Nephron progenitor cell (in vitro differentiated cells): ENCODE results near the gene EHF.

Source experiments
- DNase-seq: peaks from one replicate; pipeline ENCODE4 v3.0.0; 2021
- H3K27ac Mint-ChIP-seq: 2 replicates; pipeline ENCODE4 v1.8.0; 2021; ENCODE audit warnings: mild to moderate bottlenecking, moderate library complexity, mixed read lengths
- H3K27me3 Mint-ChIP-seq: 2 replicates; pipeline ENCODE4 v1.8.0; 2021; ENCODE audit warnings: mild to moderate bottlenecking, low read depth, mixed read lengths; ENCODE audit not compliant: poor library complexity
- H3K36me3 Mint-ChIP-seq: 2 replicates; pipeline ENCODE4 v1.8.0; 2021; ENCODE audit warnings: low read depth, mixed read lengths
- H3K4me1 Mint-ChIP-seq: 2 replicates; pipeline ENCODE4 v1.8.0; 2021; ENCODE audit warnings: mixed read lengths
- H3K4me3 Mint-ChIP-seq: 2 replicates; pipeline ENCODE4 v1.8.0; 2021; ENCODE audit warnings: mild to moderate bottlenecking, moderate library complexity, mixed read lengths
- H3K9me3 Mint-ChIP-seq: 2 replicates; pipeline ENCODE4 v1.8.0; 2021; ENCODE audit warnings: mild to moderate bottlenecking, moderate library complexity, mixed read lengths
- TF ChIP-seq, protein P1 (sequence below): fragments of 200-600 bp; sonication (generic); IDR thresholded peaks from 2 replicates; pipeline ENCODE4 v1.5.0; 2021; ENCODE audit warnings: antibody characterized with exemption

The EHF gene

DNA sequence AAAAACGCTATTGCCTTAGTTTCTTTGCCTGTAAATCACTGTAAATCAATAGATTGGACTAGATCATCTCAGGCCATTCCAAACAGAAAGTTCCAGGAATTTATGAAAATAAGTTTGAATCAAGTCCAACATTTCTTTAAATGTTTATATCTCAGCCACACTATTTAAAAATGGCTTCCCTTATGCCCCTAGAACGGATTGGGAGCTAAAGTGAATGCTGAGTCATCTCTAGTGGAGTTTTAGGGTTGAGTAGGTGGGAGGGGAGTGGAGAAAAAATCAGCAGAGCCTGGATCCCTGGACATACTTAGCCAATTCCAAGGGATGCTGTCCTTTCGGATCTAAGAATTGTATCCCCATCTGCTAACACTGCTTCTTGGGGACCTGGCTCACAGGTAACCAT, 48.6 kb downstream of the EHF start:
- peaks cover 6% of the 10 kb centered on the region for H3K4me1 Mint-ChIP-seq
- TF ChIP-seq, protein P1, sequence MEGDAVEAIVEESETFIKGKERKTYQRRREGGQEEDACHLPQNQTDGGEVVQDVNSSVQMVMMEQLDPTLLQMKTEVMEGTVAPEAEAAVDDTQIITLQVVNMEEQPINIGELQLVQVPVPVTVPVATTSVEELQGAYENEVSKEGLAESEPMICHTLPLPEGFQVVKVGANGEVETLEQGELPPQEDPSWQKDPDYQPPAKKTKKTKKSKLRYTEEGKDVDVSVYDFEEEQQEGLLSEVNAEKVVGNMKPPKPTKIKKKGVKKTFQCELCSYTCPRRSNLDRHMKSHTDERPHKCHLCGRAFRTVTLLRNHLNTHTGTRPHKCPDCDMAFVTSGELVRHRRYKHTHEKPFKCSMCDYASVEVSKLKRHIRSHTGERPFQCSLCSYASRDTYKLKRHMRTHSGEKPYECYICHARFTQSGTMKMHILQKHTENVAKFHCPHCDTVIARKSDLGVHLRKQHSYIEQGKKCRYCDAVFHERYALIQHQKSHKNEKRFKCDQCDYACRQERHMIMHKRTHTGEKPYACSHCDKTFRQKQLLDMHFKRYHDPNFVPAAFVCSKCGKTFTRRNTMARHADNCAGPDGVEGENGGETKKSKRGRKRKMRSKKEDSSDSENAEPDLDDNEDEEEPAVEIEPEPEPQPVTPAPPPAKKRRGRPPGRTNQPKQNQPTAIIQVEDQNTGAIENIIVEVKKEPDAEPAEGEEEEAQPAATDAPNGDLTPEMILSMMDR: no peak
- H3K27ac Mint-ChIP-seq: no peak overlapping the region
- DNase-seq: no peak
- peaks cover 2% of the 10 kb centered on the region for H3K9me3 Mint-ChIP-seq
- H3K36me3 Mint-ChIP-seq: no peaks in the 10 kb centered on the region
- H3K27me3 Mint-ChIP-seq: no peaks in the 10 kb centered on the region
- H3K4me3 Mint-ChIP-seq: no peak overlapping the region

DNA sequence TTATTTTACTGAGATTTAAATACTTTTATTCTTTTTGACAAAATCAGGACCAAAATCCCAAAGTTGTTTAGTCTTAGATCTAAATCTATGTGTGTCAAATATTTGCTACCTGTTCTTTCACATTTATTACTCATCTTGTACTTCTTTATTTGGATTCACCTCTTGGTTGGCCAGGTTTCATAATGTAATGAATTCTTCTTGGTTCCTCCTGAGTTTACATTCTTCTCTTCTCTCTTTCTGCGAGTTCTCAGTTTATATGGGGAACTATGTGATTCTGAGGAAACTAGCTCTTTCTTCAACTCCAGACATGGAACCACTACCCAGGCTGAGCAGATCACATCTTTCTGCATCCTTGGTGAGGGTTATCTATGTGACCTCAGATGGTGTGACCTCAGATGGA, 50.2 kb downstream of the EHF start:
- Mint-ChIP-seq H3K4me1 (peaks cover 6% of the 10 kb centered on the region), H3K27ac (no peak overlapping the region), H3K27me3 (no peaks in the 10 kb centered on the region), H3K9me3 (peaks cover 3% of the 10 kb centered on the region), H3K36me3 (no peaks in the 10 kb centered on the region), H3K4me3 (no peak overlapping the region)
- TF ChIP-seq, protein P1: no peak
- no peak for DNase-seq

DNA sequence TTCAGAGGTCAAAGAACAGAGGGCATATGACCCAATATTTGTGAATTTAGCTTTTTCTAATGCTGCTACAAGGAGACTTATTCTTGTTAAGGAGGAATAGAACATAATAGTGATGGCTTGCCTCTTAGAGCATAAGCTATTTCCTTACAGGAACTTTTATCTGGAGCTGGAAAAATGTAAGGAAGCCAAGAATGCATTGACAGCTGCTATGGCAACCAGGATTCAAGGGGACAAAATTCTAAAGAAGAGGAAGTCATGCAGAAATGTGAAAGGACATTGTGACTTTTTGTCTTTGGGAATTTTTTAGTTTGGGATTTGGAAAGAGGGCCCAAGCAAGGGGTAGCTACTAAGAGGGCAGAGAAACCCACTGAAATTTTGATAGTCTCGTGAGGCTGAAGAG, 51.1 kb downstream of the EHF start:
- Mint-ChIP-seq H3K4me1 (peaks cover 6% of the 10 kb centered on the region), H3K27ac (no peak overlapping the region), H3K4me3 (no peak overlapping the region), H3K36me3 (no peaks in the 10 kb centered on the region), H3K27me3 (no peaks in the 10 kb centered on the region), H3K9me3 (peaks cover 3% of the 10 kb centered on the region)
- TF ChIP-seq, protein P1: no peak
- no peak for DNase-seq

DNA sequence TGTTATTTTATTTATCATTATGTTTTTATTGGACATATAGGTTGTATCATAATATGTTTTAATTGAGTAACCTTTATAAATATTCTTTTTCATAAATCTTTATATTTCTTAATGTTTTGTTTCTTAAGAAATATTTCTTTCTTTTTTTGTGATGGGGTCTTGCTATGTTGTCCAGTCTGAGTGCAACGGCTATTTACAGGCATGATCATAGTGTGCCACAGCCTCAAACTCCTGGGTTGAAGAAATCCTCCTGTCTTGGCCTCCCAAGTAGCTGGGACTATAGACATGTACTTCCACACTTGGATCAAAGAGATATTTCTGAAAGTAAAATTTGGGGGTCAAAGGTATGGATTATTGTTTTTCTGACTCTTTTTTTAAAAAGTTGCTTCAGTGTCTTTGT, 53.1 kb downstream of the EHF start:
- TF ChIP-seq, protein P1: no peak
- H3K36me3 Mint-ChIP-seq: no peaks in the 10 kb centered on the region

DNA sequence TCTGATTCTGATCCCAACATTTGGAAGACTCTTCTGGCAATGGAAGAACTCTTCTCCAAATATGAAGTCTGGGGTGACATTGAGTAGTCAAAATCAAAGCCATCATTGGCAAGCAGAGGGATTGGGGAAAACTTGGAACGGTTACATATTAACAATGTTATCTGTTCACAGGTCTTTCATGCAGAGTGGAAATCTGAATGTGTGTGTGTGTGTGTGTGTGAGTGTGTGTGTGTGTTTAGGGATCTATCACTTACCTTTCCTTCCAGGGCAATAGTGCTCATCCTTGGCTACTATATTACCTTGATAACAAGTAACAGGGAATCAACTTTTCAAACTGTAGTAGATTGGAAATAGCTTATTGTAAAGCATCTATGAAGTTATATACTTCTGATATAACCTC, 55.3 kb downstream of the EHF start:
- DNase-seq: no peak
- TF ChIP-seq, protein P1: no peak
- no peaks in the 10 kb centered on the region for H3K4me1 Mint-ChIP-seq
- no peaks in the 10 kb centered on the region for H3K36me3 Mint-ChIP-seq
- H3K27me3 Mint-ChIP-seq: peaks cover 4% of the 10 kb centered on the region
- H3K9me3 Mint-ChIP-seq: peaks cover 3% of the 10 kb centered on the region
- H3K4me3 Mint-ChIP-seq: no peak overlapping the region
- no peak overlapping the region for H3K27ac Mint-ChIP-seq

More for the DNA sequence above, 53.1 kb downstream of the EHF start:
- H3K4me3 Mint-ChIP-seq: no peak overlapping the region
- peaks cover under 1% of the 10 kb centered on the region for H3K27me3 Mint-ChIP-seq
- no peaks in the 10 kb centered on the region for H3K4me1 Mint-ChIP-seq
- peaks cover 3% of the 10 kb centered on the region for H3K9me3 Mint-ChIP-seq
- H3K27ac Mint-ChIP-seq: no peak overlapping the region
- DNase-seq: no peak

DNA sequence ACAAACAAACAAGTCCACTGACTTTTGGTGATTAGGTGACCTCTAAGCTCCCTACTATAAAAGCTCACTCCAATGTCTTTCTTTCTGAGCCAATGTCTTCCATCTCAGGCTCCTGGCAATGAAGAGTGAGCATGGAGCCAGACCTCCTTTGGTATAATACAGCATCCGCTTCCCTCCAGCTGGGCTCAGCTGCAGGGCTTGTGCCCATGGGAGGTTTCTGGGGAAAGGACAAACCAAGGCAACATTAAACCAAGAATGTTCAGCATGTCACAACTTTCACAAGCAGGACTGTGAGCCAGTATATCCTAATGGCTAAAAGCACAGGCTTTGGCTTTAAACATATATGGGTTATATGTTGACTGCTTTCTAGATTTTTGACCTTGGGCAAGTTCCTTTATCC, 58.8 kb downstream of the EHF start:
- no peak for DNase-seq
- TF ChIP-seq, protein P1: no peak
- Mint-ChIP-seq H3K27me3 (peaks cover 4% of the 10 kb centered on the region), H3K9me3 (no peaks in the 10 kb centered on the region), H3K36me3 (no peaks in the 10 kb centered on the region), H3K27ac (no peak overlapping the region), H3K4me1 (no peaks in the 10 kb centered on the region), H3K4me3 (no peak overlapping the region)
